Left ventricle myocardium inferior (tissue), 1 donor: Measurements from ENCODE around the gene GOLGA6C. TPM values are rescaled to one million over a fixed set of nuclear protein-coding genes. Genes with fewer than 3 reads are reported as not detected.

Experiments used
- DNase-seq: peaks from one replicate; pipeline ENCODE4 v3.0.0-alpha.2; 2020
- H3K27ac ChIP-seq: fragments of 200-600 bp; replicated peaks from 2 replicates; pipeline ENCODE4 v1.8.0; 2021
- H3K27me3 ChIP-seq: fragments of 200-600 bp; 2 replicates; pipeline ENCODE4 v1.8.0; 2021; ENCODE audit warnings: low read depth
- H3K36me3 ChIP-seq: fragments of 200-600 bp; 2 replicates; pipeline ENCODE4 v1.8.0; 2021
- H3K4me1 ChIP-seq: fragments of 200-600 bp; 2 replicates; pipeline ENCODE4 v1.8.0; 2021
- H3K4me3 ChIP-seq: fragments of 200-600 bp; 2 replicates; pipeline ENCODE4 v1.8.0; 2021; ENCODE audit warnings: mild to moderate bottlenecking, moderate library complexity
- H3K9me3 ChIP-seq: fragments of 200-600 bp; replicated peaks from 2 replicates; pipeline ENCODE4 v1.8.0; 2021
- CTCF ChIP-seq: fragments of 200-600 bp; IDR thresholded peaks from 2 replicates; pipeline ENCODE4 v1.8.0; 2021; ENCODE audit warnings: antibody characterized with exemption, mild to moderate bottlenecking, borderline replicate concordance
- intact Hi-C: fragments of 100-400 bp; cut with micrococcal nuclease; formaldehyde crosslinking; loops from one replicate; pipeline ENCODE4 v1.11.0; 2022
- total RNA-seq: library from RNA; stranded (reverse); fragmentation: NEBNext Ultra II Directional; extraction: Animal tissue kit (Norgen Biotek cat#: 25700); gene quantifications from one replicate; pipeline ENCODE4 v1.2.1, GENCODE V29; 2021
- donor health status: DM: no; HTN: yes; CAD: no; lungs with severe emphysema.

Gene GOLGA6C
- total RNA-seq, 1 donor from 2014 or later = not detected

- peaks cover 6% of the 10 kb centered on the region for H3K27me3 ChIP-seq
- intact Hi-C loops = no loop called here
- H3K4me3 ChIP-seq = no peak overlapping the region
- H3K9me3 ChIP-seq = no peaks in the 10 kb centered on the region
- peak; percentile 6 for DNase-seq
- TF ChIP-seq CTCF = no peak
- peaks cover 15% of the 10 kb centered on the region for H3K4me1 ChIP-seq
- H3K27ac ChIP-seq = no peak overlapping the region
- no peaks in the 10 kb centered on the region for H3K36me3 ChIP-seq
These were observed 30.4 kb upstream of the GOLGA6C start for GRCh38 chr15:75227663-75228280.

- TF ChIP-seq CTCF = no peak
- Histone ChIP-seq H3K4me1 (peaks cover 15% of the 10 kb centered on the region), H3K36me3 (no peaks in the 10 kb centered on the region), H3K4me3 (no peak overlapping the region), H3K9me3 (no peaks in the 10 kb centered on the region), H3K27ac (no peak overlapping the region), H3K27me3 (peaks cover 15% of the 10 kb centered on the region)
- DNase-seq = peak; percentile 8
- intact Hi-C loops = no loop called here
These were observed 29.3 kb upstream of the GOLGA6C start for GRCh38 chr15:75228787-75229186.

GRCh38 chr15:75229191-75230015, 28.7 kb upstream of the GOLGA6C start:
- DNase-seq = no peak
- no peaks in the 10 kb centered on the region for H3K9me3 ChIP-seq
- TF ChIP-seq CTCF = no peak
- H3K4me1 ChIP-seq = peaks cover 15% of the 10 kb centered on the region
- no peaks in the 10 kb centered on the region for H3K36me3 ChIP-seq
- H3K27ac ChIP-seq = no peak overlapping the region
- H3K27me3 ChIP-seq = peaks cover 21% of the 10 kb centered on the region
- intact Hi-C loops = loop anchor here (10.0 kb wide), 1 partner anchor 75 kb away; no protein-coding TSS in a partner anchor
- H3K4me3 ChIP-seq = no peak overlapping the region

- Histone ChIP-seq H3K27ac (no peak overlapping the region), H3K36me3 (no peaks in the 10 kb centered on the region), H3K27me3 (peaks cover 27% of the 10 kb centered on the region), H3K9me3 (no peaks in the 10 kb centered on the region), H3K4me1 (peaks cover 15% of the 10 kb centered on the region), H3K4me3 (no peak overlapping the region)
- no peak for TF ChIP-seq CTCF
- no peak for DNase-seq
- intact Hi-C loops = loop anchor here (10.0 kb wide), 1 partner anchor 75 kb away; no protein-coding TSS in a partner anchor
These were observed 28.2 kb upstream of the GOLGA6C start for GRCh38 chr15:75230016-75230343.

GRCh38 chr15:75230551-75231371, 27.4 kb upstream of the GOLGA6C start:
- H3K9me3 ChIP-seq = no peaks in the 10 kb centered on the region
- H3K27me3 ChIP-seq = peaks cover 27% of the 10 kb centered on the region
- intact Hi-C loops = loop anchor here (10.0 kb wide), 1 partner anchor 74 kb away; no protein-coding TSS in a partner anchor
- H3K4me3 ChIP-seq = no peak overlapping the region
- no peak for TF ChIP-seq CTCF
- peak; percentile 6 for DNase-seq
- no peaks in the 10 kb centered on the region for H3K36me3 ChIP-seq
- H3K4me1 ChIP-seq = peaks cover 15% of the 10 kb centered on the region
- no peak overlapping the region for H3K27ac ChIP-seq
